ENCODE measurements around the gene TRPM8. TPM values are rescaled to one million over a fixed set of nuclear protein-coding genes. Genes with fewer than 3 reads are reported as not detected.

The TRPM8 gene
- total and polyA plus RNA-seq, 3 donors from 2014 or later: 0.79 to 5.2 (median 2.2) TPM

GRCh38 chr2:233997707-233998106, 80.5 kb downstream of the TRPM8 start:
- H3K9me3 ChIP-seq: no peaks in the 10 kb centered on the region
- TF ChIP-seq POLR2A (IDR thresholded peaks at IDR 0.05) (no peak), CTCF (IDR thresholded peaks at IDR 0.05) (no peak)
- H3K27me3 ChIP-seq: no peaks in the 10 kb centered on the region
- DNase-seq: no peak
- no peak overlapping the region for H3K4me3 ChIP-seq
- WGBS, 2 donors: 94 to 100% methylated on average over 1 of the region's 1 CpG
- no peaks in the 10 kb centered on the region for H3K4me1 ChIP-seq
- no peak overlapping the region for H3K27ac ChIP-seq
- intact Hi-C loops (cut with DNase I; ENCODE audit: low total_unique reads): no loop called here
- no peaks in the 10 kb centered on the region for H3K36me3 ChIP-seq (ENCODE audit: low read depth, missing control alignments)

- intact Hi-C loops (cut with DNase I; ENCODE audit: low total_unique reads): no loop called here
- no peaks in the 10 kb centered on the region for H3K4me1 ChIP-seq
- H3K27me3 ChIP-seq: no peaks in the 10 kb centered on the region
- no peak for DNase-seq
- H3K27ac ChIP-seq: no peak overlapping the region
- H3K36me3 ChIP-seq (ENCODE audit: low read depth, missing control alignments): no peaks in the 10 kb centered on the region
- H3K4me3 ChIP-seq: no peak overlapping the region
- H3K9me3 ChIP-seq: no peaks in the 10 kb centered on the region
- no peak for TF ChIP-seq CTCF (IDR thresholded peaks at IDR 0.05)
- no peak for TF ChIP-seq POLR2A (IDR thresholded peaks at IDR 0.05)
- WGBS, 2 donors: 80 to 85% methylated on average over 7 to 10 of the region's 10 CpGs
Measured at GRCh38 chr2:233999182-233999581, 82.0 kb downstream of the TRPM8 start.

- intact Hi-C loops (cut with DNase I; ENCODE audit: low total_unique reads): no loop called here
- no peaks in the 10 kb centered on the region for H3K27me3 ChIP-seq
- no peak for TF ChIP-seq CTCF (IDR thresholded peaks at IDR 0.05)
- TF ChIP-seq POLR2A (IDR thresholded peaks at IDR 0.05): no peak
- no peak for DNase-seq
- 69 to 88% methylated on average over 8 of the region's 8 CpGs for WGBS, 2 donors
- no peaks in the 10 kb centered on the region for H3K4me1 ChIP-seq
- no peaks in the 10 kb centered on the region for H3K9me3 ChIP-seq
- no peak overlapping the region for H3K27ac ChIP-seq
- no peaks in the 10 kb centered on the region for H3K36me3 ChIP-seq (ENCODE audit: low read depth, missing control alignments)
- H3K4me3 ChIP-seq: no peak overlapping the region
Measured at GRCh38 chr2:234001380-234002160, 84.4 kb downstream of the TRPM8 start.

- Histone ChIP-seq H3K4me1 (no peaks in the 10 kb centered on the region), H3K27me3 (no peaks in the 10 kb centered on the region), H3K36me3 (ENCODE audit: low read depth, missing control alignments) (no peaks in the 10 kb centered on the region), H3K4me3 (no peak overlapping the region), H3K27ac (no peak overlapping the region), H3K9me3 (no peaks in the 10 kb centered on the region)
- intact Hi-C loops (cut with DNase I; ENCODE audit: low total_unique reads): no loop called here
- TF ChIP-seq POLR2A (IDR thresholded peaks at IDR 0.05): no peak
- TF ChIP-seq CTCF (IDR thresholded peaks at IDR 0.05): no peak
- WGBS, 2 donors: 88 to 93% methylated on average over 4 of the region's 4 CpGs
- DNase-seq: no peak
Measured at GRCh38 chr2:234002281-234002680, 85.1 kb downstream of the TRPM8 start.

All from testis (tissue), 3 donors.